ENCODE data around the gene WDFY3. TPM values are rescaled to one million over a fixed set of nuclear protein-coding genes. Genes with fewer than 3 reads are reported as not detected.
A peak's percentile ranks its signal among the peaks of the same experiment; 100 is the strongest.

Gene WDFY3
- total and polyA plus RNA-seq, 9 of the 15 experiments (the other 6 are each of a cell fraction or from before 2014, with no cell fraction given), result 0.58 to 13.5 (median 9.4) TPM

GRCh38 chr4:84985952-84986351, 19.5 kb upstream of the WDFY3 start (continued):
- TF ChIP-seq ZNF77 (CRISPR knock-in tag; IDR thresholded peaks at IDR 0.05), result no peak
- no peak for TF ChIP-seq CAMTA2 (CRISPR knock-in tag; conservative IDR thresholded peaks at IDR 0.05)
- 0 out of 2 replicates have a peak, but pooled peaks have one; percentile 18 for TF ChIP-seq JUN (IDR thresholded peaks at IDR 0.05; ENCODE audit: borderline replicate concordance, low read depth, low read length)
- no peak for TF ChIP-seq JUN (CRISPR knock-in tag; IDR thresholded peaks at IDR 0.05; ENCODE audit: borderline replicate concordance)
- TF ChIP-seq, protein P1, sequence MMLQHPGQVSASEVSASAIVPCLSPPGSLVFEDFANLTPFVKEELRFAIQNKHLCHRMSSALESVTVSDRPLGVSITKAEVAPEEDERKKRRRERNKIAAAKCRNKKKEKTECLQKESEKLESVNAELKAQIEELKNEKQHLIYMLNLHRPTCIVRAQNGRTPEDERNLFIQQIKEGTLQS (IDR thresholded peaks at IDR 0.05), result peak; percentile 50; the same call in 1 of the 2 replicates
- TF ChIP-seq, protein P1 (CRISPR knock-in tag; conservative IDR thresholded peaks at IDR 0.05), result no peak
- no peak for TF ChIP-seq SAFB2 (IDR thresholded peaks at IDR 0.05; ENCODE audit: borderline replicate concordance, low read depth, low read length, severe bottlenecking)
- no peak for TF ChIP-seq KHSRP (IDR thresholded peaks at IDR 0.05)
- TF ChIP-seq DPF2 (IDR thresholded peaks at IDR 0.05), result peak; percentile 33; the same call in 1 of the 2 replicates
- peak; percentile 96 for TF ChIP-seq FOSL1 (tag; conservative IDR thresholded peaks at IDR 0.05)
- TF ChIP-seq ZNF707 (CRISPR knock-in tag; conservative IDR thresholded peaks at IDR 0.05), result no peak
- peak; percentile 72 for TF ChIP-seq ARID1B (IDR thresholded peaks at IDR 0.05)
- peak; percentile 15; the same call in 1 of the 2 replicates for TF ChIP-seq ZNF384 (IDR thresholded peaks at IDR 0.05; ENCODE audit: low read depth, low read length)
- TF ChIP-seq CBFA2T3 (IDR thresholded peaks at IDR 0.05), result peak; percentile 39

DNA sequence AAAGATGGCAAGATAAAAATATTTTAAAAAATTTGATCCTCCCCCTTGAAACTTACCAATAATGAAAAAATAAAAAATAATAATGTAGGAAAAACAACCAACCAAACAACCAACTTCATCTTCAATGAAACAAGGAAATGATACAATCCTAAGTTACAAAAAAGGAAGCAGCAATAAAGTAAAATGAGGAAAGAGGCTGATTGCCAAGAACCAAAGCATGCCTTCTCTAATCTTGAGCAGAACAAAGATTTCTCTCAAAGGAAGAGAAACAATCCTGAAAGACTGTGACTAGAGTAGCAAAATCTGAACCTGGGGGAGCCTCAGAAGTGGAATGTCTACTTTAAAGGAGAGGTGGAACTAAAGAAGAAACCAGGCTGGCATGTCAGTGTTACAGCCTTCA, 10.9 kb upstream of the WDFY3 start:
- H3K27ac ChIP-seq (ENCODE audit: extremely low read depth, low read depth, low read length), result no peak overlapping the region
- FAIRE-seq (no peak), ATAC-seq (no peak), DNase-seq (ENCODE audit: extremely low read depth in 1 of 4, low spot score in 3 of 4) (no peak)
- no TSS peak for BruUV-seq (replicated peaks)
- in situ Hi-C loops (cut with MboI) (loop anchor here (10.0 kb wide), 1 partner anchor 223 kb away; no protein-coding TSS in a partner anchor), intact Hi-C loops (cut with micrococcal nuclease) (loop anchor here (10.0 kb wide), 1 partner anchor 1333 kb away; no protein-coding TSS in a partner anchor)
- no peaks in the 10 kb centered on the region for H4K20me1 ChIP-seq (replicated peaks; ENCODE audit: control insufficient read depth, insufficient read depth, low read length)
- H3K4me2 ChIP-seq (ENCODE audit: insufficient read depth, low read length), result no peak overlapping the region
- H3K4me1 ChIP-seq (replicated peaks in 1 of 2; ENCODE audit: control insufficient read depth in 2 of 2, insufficient read depth in 2 of 2, low read length in 2 of 2), result no peaks in the 10 kb centered on the region
- no peaks in the 10 kb centered on the region for H3K9me1 ChIP-seq (ENCODE audit: control insufficient read depth, insufficient read depth, low read length)
- H3K9ac ChIP-seq (ENCODE audit: insufficient read depth in 1 of 2, low read depth in 2 of 2, low read length in 2 of 2), result no peak overlapping the region
- no peaks in the 10 kb centered on the region for H3K36me3 ChIP-seq (ENCODE audit: control insufficient read depth, insufficient read depth, low read length)
- H2AFZ ChIP-seq (ENCODE audit: low read depth, low read length), result no peak overlapping the region
- H3K79me2 ChIP-seq (ENCODE audit: control insufficient read depth, insufficient read depth, low read length), result no peaks in the 10 kb centered on the region
- ChIA-PET CTCF (ENCODE audit: low intra/inter-chr PET ratio) (no interaction called here), POLR2A (no interaction called here)
- no peaks in the 10 kb centered on the region for H3K9me3 ChIP-seq (replicated peaks; ENCODE audit: control insufficient read depth, insufficient read depth, low read depth, low read length)
- H3K27me3 ChIP-seq (ENCODE audit: control insufficient read depth in 2 of 2, insufficient read depth in 2 of 2, low read length in 2 of 2), result no peaks in the 10 kb centered on the region
- H3K4me3 ChIP-seq, result no peak overlapping the region
- TF ChIP-seq NBN (IDR thresholded peaks at IDR 0.05; ENCODE audit: low read depth) (no peak), AFF4 (CRISPR knock-in tag; IDR thresholded peaks at IDR 0.05) (no peak), SOX6 (IDR thresholded peaks at IDR 0.05) (no peak)
